Measurements from ENCODE around the gene ARGFX.
"Not testable (repeated sequence)": the region's sequence is repeated elsewhere in the genome, so short reads cannot be mapped to it uniquely, and the experiment has no call there.

The ARGFX gene

GRCh38 chr3:121595765-121596406, 28.1 kb downstream of the ARGFX start:
- H3K4me3 ChIP-seq (ENCODE audit: low read depth, low read length): no peak overlapping the region
- DNase-seq (ENCODE audit: low read depth): no peak
- TF ChIP-seq CTCF (IDR thresholded peaks at IDR 0.05; ENCODE audit: control insufficient read depth, extremely low read depth, insufficient read depth): no peak

GRCh38 chr3:121598564-121598963, 30.8 kb downstream of the ARGFX start:
- TF ChIP-seq CTCF (IDR thresholded peaks at IDR 0.05; ENCODE audit: control insufficient read depth, extremely low read depth, insufficient read depth): no peak
- no peak overlapping the region for H3K4me3 ChIP-seq (ENCODE audit: low read depth, low read length)

GRCh38 chr3:121599900-121600299, 32.2 kb downstream of the ARGFX start:
- not testable (repeated sequence) for H3K4me3 ChIP-seq (ENCODE audit: low read depth, low read length); DNase-seq (ENCODE audit: low read depth)

More at GRCh38 chr3:121598564-121598963, 30.8 kb downstream of the ARGFX start:
- DNase-seq (ENCODE audit: low read depth): no peak

GRCh38 chr3:121601212-121601812, 33.6 kb downstream of the ARGFX start:
- no peak for TF ChIP-seq CTCF (IDR thresholded peaks at IDR 0.05; ENCODE audit: control insufficient read depth, extremely low read depth, insufficient read depth)
- no peak overlapping the region for H3K4me3 ChIP-seq (ENCODE audit: low read depth, low read length)
- no peak for DNase-seq (ENCODE audit: low read depth)

GRCh38 chr3:121604759-121605158, 37.0 kb downstream of the ARGFX start:
- no peak for DNase-seq (ENCODE audit: low read depth)
- no peak for TF ChIP-seq CTCF (IDR thresholded peaks at IDR 0.05; ENCODE audit: control insufficient read depth, extremely low read depth, insufficient read depth)
- no peak overlapping the region for H3K4me3 ChIP-seq (ENCODE audit: low read depth, low read length)

- TF ChIP-seq CTCF (IDR thresholded peaks at IDR 0.05; ENCODE audit: control insufficient read depth, extremely low read depth, insufficient read depth): no peak
- no peak for DNase-seq (ENCODE audit: low read depth)
- no peak overlapping the region for H3K4me3 ChIP-seq (ENCODE audit: low read depth, low read length)
Observed at GRCh38 chr3:121606106-121606505, 38.4 kb downstream of the ARGFX start.

Measured in LNCaP clone FGC (cell line).